Type B pancreatic cell (in vitro differentiated cells): ENCODE data around the gene SLC30A1. TPM values are rescaled to one million over a fixed set of nuclear protein-coding genes. Genes with fewer than 3 reads are reported as not detected.

Source experiments
- DNase-seq: peaks from one replicate; pipeline ENCODE4 v3.0.0; 2021; ENCODE audit warnings: mixed read lengths; ENCODE audit not compliant: unreplicated experiment; ENCODE audit errors: extremely low spot score
- H3K27ac Mint-ChIP-seq: 2 replicates; pipeline ENCODE4 v1.8.0; 2021; ENCODE audit warnings: mild to moderate bottlenecking, mixed read lengths
- H3K27me3 Mint-ChIP-seq: 2 replicates; pipeline ENCODE4 v1.8.0; 2021; ENCODE audit warnings: mixed read lengths
- H3K36me3 Mint-ChIP-seq: 2 replicates; pipeline ENCODE4 v1.8.0; 2021; ENCODE audit warnings: mixed read lengths
- H3K4me1 Mint-ChIP-seq: one replicate; pipeline ENCODE4 v1.8.0; 2021; ENCODE audit warnings: mixed read lengths; ENCODE audit not compliant: unreplicated experiment
- H3K4me3 Mint-ChIP-seq: 2 replicates; pipeline ENCODE4 v1.8.0; 2021; ENCODE audit warnings: mild to moderate bottlenecking, mixed read lengths
- H3K9me3 Mint-ChIP-seq: 2 replicates; pipeline ENCODE4 v1.8.0; 2021; ENCODE audit warnings: mixed read lengths
- total RNA-seq: library from RNA; stranded (reverse); gene quantifications from 2 replicates; pipeline ENCODE4 v1.2.1, GENCODE V29; 2021; ENCODE audit warnings: low replicate concordance
- TF ChIP-seq, protein P1 (sequence below): fragments of 200-600 bp; sonication (generic); conservative IDR thresholded peaks from 2 replicates; pipeline ENCODE4 v1.5.0; 2021; ENCODE audit warnings: antibody characterized with exemption, mild to moderate bottlenecking

SLC30A1 gene
- total RNA-seq, 1 donor from 2014 or later: 21.8 TPM

DNA sequence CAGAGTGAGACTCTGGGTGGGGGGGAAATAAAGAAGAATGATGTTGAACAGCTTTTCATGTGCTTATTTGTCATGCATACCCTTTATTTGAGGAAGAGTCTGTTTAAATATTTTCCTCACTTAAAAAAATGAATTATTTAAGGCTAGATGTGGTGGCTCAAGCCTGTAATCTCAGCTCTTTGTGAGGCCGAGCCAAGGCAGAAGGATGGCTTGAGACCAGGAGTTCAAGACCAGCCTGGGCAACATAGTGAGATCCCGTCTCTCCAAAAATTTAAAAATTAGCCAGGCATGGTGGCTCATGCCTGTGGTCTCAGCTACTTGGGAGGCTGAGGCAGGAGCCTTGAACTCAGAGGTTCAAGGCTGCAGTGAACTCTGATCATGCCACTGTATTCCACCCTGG, 25.4 kb downstream of the SLC30A1 start:
- TF ChIP-seq, protein P1, sequence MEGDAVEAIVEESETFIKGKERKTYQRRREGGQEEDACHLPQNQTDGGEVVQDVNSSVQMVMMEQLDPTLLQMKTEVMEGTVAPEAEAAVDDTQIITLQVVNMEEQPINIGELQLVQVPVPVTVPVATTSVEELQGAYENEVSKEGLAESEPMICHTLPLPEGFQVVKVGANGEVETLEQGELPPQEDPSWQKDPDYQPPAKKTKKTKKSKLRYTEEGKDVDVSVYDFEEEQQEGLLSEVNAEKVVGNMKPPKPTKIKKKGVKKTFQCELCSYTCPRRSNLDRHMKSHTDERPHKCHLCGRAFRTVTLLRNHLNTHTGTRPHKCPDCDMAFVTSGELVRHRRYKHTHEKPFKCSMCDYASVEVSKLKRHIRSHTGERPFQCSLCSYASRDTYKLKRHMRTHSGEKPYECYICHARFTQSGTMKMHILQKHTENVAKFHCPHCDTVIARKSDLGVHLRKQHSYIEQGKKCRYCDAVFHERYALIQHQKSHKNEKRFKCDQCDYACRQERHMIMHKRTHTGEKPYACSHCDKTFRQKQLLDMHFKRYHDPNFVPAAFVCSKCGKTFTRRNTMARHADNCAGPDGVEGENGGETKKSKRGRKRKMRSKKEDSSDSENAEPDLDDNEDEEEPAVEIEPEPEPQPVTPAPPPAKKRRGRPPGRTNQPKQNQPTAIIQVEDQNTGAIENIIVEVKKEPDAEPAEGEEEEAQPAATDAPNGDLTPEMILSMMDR: no peak
- Mint-ChIP-seq H3K4me1 (no peaks in the 10 kb centered on the region), H3K36me3 (no peaks in the 10 kb centered on the region), H3K9me3 (no peaks in the 10 kb centered on the region), H3K4me3 (no peak overlapping the region), H3K27ac (no peak overlapping the region), H3K27me3 (no peaks in the 10 kb centered on the region)
- DNase-seq: no peak

DNA sequence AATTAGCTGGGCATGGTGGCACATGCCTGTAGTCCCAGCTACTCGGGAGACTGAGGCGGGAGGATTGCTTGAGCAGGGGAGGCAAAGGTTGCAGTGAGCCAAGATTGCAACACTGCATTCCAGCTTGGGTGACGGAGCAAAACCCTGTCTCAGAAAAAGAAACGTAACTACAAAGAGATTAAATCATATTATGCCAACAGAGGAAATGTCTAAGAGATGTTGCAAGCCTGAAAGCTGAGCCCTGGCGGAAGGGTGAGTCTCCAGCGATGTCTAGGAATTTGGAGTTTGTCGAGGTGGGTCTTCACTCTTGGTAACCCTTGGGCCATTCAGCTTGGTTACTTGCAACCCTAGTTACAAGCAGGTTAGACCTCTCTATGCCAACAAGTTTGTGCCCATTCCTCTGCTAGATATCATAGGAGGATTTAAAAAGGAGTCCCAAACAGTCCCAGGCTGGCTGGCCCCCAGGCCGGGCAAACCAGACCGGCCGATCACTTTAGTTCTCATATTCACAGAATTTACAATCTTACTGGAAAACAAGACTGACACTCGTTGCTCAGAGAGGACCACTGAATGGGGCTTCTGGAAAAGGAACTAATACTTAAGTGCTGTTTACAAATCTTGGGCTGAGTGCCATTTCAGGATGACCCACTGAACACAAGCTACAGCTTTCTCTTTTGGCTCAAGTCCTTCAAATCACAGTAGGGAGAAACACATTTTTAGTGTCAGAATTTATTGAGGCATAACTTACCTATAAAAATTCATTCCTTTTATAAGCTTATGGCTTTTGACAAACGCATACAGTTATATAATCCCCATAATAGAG, 27.1 kb downstream of the SLC30A1 start:
- peak overlapping the region; percentile 88 for H3K27ac Mint-ChIP-seq

DNA sequence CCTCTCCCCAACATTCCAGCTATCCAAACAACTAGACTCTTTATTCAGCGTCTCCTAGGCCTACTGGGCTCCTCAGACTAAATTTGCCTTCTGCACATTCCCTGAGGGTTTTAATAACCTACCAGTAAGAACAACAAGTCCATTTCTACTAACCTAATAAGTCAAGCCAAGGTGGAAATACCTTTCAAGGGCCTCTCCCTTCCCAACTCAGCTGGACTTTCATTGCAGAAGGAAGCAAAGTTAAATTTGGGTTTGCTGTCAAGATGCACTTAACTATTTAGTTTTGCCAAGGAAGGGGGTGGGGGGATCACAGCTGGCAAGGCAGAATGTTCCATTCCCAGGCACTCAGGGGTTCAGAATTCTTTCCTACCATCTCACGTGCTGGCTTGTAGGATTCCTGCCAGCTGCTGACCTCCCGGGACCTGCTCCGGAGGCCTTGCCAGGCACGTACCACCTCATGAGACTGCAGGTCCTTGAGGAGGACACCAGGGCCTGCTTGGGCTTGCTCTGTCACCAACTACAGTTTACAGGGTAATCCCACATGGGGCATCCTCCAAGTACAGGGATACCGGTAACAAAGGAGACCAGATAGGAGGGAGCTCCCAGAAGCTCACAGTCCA, 29.8 kb downstream of the SLC30A1 start:
- Mint-ChIP-seq H3K27ac (no peak overlapping the region), H3K9me3 (no peaks in the 10 kb centered on the region), H3K4me3 (no peak overlapping the region), H3K27me3 (no peaks in the 10 kb centered on the region), H3K36me3 (no peaks in the 10 kb centered on the region), H3K4me1 (no peaks in the 10 kb centered on the region)
- TF ChIP-seq, protein P1: no peak
- DNase-seq: no peak

More for the DNA sequence above, 27.1 kb downstream of the SLC30A1 start:
- peak overlapping the region; percentile 45 for H3K4me3 Mint-ChIP-seq
- DNase-seq: no peak
- no peaks in the 10 kb centered on the region for H3K27me3 Mint-ChIP-seq
- no peaks in the 10 kb centered on the region for H3K4me1 Mint-ChIP-seq
- TF ChIP-seq, protein P1: no peak
- H3K36me3 Mint-ChIP-seq: no peaks in the 10 kb centered on the region
- no peaks in the 10 kb centered on the region for H3K9me3 Mint-ChIP-seq

DNA sequence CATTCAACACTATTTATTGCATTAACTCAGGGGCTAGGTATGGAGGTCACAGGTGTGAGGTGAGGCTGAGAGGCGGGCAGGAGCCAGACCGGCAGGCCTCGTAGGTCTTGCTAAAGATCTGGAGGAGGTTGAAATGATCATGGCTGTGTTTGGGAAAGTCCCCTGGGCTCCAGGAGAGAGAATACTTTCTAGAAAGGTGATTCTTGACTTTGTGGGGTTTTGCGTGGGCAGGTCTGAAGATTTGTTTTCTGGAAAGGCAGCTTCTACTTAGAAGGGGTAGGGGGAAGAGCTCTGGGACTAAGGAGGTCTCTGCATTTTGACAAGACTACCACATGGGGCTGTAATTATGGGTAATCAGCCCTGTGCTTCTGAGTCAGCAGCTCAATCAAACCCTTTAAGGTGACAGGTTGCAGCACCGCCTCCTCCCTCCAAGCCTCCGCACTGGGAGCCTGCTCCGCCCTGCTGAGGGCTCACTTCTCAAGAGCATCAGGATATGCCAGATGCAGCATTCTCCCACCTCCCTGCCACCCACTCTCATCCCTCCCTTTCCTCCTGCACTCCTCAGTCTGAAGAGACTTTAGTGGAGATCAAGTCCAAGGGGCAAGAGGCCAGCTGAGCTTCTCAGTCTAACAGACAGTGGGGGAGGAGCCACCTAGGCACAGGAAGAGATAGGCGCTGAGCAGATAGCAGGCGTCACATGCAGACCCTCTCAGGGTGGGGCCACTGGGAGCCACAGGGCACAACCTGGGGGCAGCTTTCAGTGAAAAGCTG, 30.5 kb downstream of the SLC30A1 start:
- DNase-seq: no peak
- no peak overlapping the region for H3K27ac Mint-ChIP-seq
- no peaks in the 10 kb centered on the region for H3K36me3 Mint-ChIP-seq

DNA sequence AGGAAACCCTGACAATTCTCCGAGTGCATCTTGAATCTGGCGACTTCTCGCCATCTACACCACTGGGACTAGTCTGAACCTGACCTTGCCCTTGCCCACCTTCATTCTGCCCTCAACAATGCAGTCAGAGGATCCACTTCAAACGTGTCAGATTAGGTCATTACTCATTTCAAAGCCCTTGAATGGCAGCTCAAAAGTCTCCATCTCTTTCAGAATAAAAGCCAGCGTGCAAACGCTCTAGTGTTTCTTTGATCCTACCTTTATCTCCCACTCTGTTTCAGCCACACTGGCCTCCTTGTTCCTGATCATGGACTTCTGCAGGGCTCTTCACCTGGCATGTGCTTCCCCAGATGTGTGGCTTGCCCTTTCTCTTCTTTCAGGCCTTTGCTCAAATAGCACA, 31.3 kb downstream of the SLC30A1 start:
- H3K27me3 Mint-ChIP-seq: no peaks in the 10 kb centered on the region

More for the DNA sequence above, 30.5 kb downstream of the SLC30A1 start:
- Mint-ChIP-seq H3K4me3 (no peak overlapping the region), H3K9me3 (no peaks in the 10 kb centered on the region), H3K27me3 (no peaks in the 10 kb centered on the region), H3K4me1 (no peaks in the 10 kb centered on the region)
- TF ChIP-seq, protein P1: no peak

More for the DNA sequence above, 31.3 kb downstream of the SLC30A1 start:
- no peaks in the 10 kb centered on the region for H3K9me3 Mint-ChIP-seq
- no peak overlapping the region for H3K4me3 Mint-ChIP-seq
- H3K36me3 Mint-ChIP-seq: no peaks in the 10 kb centered on the region
- TF ChIP-seq, protein P1: no peak
- no peaks in the 10 kb centered on the region for H3K4me1 Mint-ChIP-seq
- no peak for DNase-seq
- no peak overlapping the region for H3K27ac Mint-ChIP-seq
